Osteocyte (in vitro differentiated cells): ENCODE measurements around the gene UBA1. TPM values are rescaled to one million over a fixed set of nuclear protein-coding genes. Genes with fewer than 3 reads are reported as not detected.

ENCODE experiments used
- DNase-seq: peaks from one replicate; pipeline ENCODE4 v3.0.0; 2021; ENCODE audit warnings: mixed read lengths; ENCODE audit not compliant: unreplicated experiment; ENCODE audit errors: extremely low spot score
- H3K27ac Mint-ChIP-seq: one replicate; pipeline ENCODE4 v1.8.0; 2021; ENCODE audit warnings: mild to moderate bottlenecking, mixed read lengths; ENCODE audit not compliant: unreplicated experiment
- H3K27me3 Mint-ChIP-seq: one replicate; pipeline ENCODE4 v1.8.0; 2021; ENCODE audit warnings: mixed read lengths; ENCODE audit not compliant: unreplicated experiment
- H3K36me3 Mint-ChIP-seq: one replicate; pipeline ENCODE4 v1.8.0; 2021; ENCODE audit warnings: mixed read lengths; ENCODE audit not compliant: unreplicated experiment
- H3K4me1 Mint-ChIP-seq: one replicate; pipeline ENCODE4 v1.8.0; 2021; ENCODE audit warnings: mixed read lengths; ENCODE audit not compliant: unreplicated experiment
- H3K4me3 Mint-ChIP-seq: one replicate; pipeline ENCODE4 v1.8.0; 2021; ENCODE audit warnings: mild to moderate bottlenecking, moderate library complexity, mixed read lengths; ENCODE audit not compliant: unreplicated experiment
- H3K9me3 Mint-ChIP-seq: one replicate; pipeline ENCODE4 v1.8.0; 2021; ENCODE audit warnings: mixed read lengths; ENCODE audit not compliant: unreplicated experiment
- CTCF ChIP-seq: fragments of 200-600 bp; sonication (generic); IDR thresholded peaks from 2 replicates; pipeline ENCODE4 v1.5.0; 2021; ENCODE audit warnings: antibody characterized with exemption, mild to moderate bottlenecking, moderate library complexity
- total RNA-seq: library from RNA; stranded (reverse); gene quantifications from 2 replicates; pipeline ENCODE4 v1.2.1, GENCODE V29; 2021

Gene UBA1
- total RNA-seq, 1 donor from 2014 or later = 350 TPM

DNA sequence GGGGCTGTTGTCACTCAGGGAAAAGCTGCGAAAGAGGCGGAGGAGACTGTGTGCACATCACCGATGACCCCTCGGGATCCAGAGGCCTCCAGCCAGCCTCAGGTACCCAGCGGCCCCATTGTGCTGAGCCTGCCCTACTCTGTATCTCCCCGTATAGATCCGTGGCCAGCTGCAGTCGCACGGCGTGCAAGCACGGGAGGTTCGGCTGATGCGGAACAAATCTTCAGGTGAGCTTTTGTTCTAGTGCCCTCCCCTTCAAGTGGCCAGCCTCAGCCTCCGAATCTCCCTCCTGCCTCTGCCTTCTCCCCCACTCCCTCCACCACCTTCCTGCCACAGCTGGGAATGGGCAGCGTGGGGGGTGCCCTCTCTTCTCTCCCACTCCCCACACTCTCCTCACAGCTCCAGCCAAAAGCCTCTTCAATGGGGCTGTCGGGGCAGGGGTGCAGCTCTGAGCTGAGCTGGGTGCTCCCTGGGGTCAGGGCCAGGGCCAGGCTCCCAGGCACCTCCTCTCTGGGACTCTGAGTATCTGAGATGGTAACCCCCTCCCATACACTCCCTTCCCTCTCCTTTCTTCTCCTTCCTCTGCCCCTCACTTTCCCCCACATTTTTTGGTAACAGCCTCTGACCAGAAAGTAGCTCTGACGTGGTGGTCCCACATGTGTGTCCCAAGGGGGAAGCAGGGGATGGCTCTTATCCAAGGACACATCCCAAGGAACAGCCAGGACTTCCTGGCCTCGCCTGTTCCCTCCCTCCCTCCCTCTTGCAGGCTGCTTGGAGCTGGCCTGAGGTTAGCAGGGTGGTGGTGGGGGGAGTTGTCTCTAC, 20.4 kb upstream of the UBA1 start:
- no peak for DNase-seq
- no peaks in the 10 kb centered on the region for H3K27me3 Mint-ChIP-seq

DNA sequence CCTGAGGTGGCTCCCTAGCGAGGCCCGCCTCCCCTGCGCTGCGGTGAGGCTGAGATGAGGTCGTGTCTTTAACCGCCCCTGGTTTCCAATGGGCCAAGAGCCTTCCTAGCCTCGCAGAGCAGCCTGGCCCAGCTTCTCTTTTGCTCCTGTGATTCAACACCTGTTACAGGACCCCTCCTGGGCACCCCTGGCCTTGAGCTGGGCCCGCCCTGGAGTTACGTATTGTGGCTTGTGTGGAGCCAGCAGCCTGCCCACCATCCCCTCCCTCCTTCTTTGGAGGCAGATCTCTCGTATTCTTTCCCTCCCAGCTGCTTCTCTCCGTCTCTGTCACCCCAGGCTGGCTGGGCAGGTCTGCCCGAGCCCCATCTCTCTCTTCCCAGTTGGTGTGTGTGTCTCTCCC, 19.3 kb upstream of the UBA1 start:
- no peaks in the 10 kb centered on the region for H3K4me1 Mint-ChIP-seq
- no peak overlapping the region for H3K4me3 Mint-ChIP-seq
- no peaks in the 10 kb centered on the region for H3K9me3 Mint-ChIP-seq
- no peak overlapping the region for H3K27ac Mint-ChIP-seq
- no peak for TF ChIP-seq CTCF
- no peaks in the 10 kb centered on the region for H3K27me3 Mint-ChIP-seq
- peaks cover 11% of the 10 kb centered on the region for H3K36me3 Mint-ChIP-seq
- DNase-seq = no peak

More for the DNA sequence above, 20.4 kb upstream of the UBA1 start:
- Mint-ChIP-seq H3K27ac (no peak overlapping the region), H3K36me3 (peaks cover 8% of the 10 kb centered on the region), H3K4me1 (no peaks in the 10 kb centered on the region), H3K9me3 (no peaks in the 10 kb centered on the region), H3K4me3 (no peak overlapping the region)
- no peak for TF ChIP-seq CTCF

- Mint-ChIP-seq H3K9me3 (no peaks in the 10 kb centered on the region), H3K27ac (no peak overlapping the region), H3K4me1 (no peaks in the 10 kb centered on the region), H3K36me3 (peaks cover 11% of the 10 kb centered on the region), H3K27me3 (no peaks in the 10 kb centered on the region), H3K4me3 (no peak overlapping the region)
- no peak for TF ChIP-seq CTCF
- DNase-seq = no peak
Observed at GRCh38 chrX:47174846-47175587, 18.6 kb upstream of the UBA1 start.

DNA sequence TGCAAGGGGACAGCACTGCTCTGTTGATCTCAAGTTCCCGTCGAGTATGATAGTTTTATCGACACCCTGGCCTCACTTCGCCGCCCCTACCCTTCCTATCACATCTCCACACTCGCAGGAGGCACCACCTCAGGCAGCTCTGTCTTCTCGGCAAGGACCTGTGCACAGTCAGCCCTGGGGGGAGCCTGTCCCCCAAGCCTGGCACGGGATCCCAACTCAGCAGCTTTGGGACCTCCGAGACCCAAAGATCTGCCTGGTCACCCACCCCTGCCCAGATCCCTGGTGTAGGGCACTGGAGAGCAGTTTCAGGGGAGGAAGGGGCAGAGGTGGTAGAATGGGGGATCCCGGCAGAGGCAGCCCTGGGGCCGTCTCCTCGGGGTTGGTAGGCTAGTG, 18.0 kb upstream of the UBA1 start:
- Mint-ChIP-seq H3K4me3 (no peak overlapping the region), H3K36me3 (peaks cover 11% of the 10 kb centered on the region), H3K27ac (no peak overlapping the region), H3K4me1 (no peaks in the 10 kb centered on the region), H3K9me3 (no peaks in the 10 kb centered on the region), H3K27me3 (no peaks in the 10 kb centered on the region)
- TF ChIP-seq CTCF = no peak
- no peak for DNase-seq

- Mint-ChIP-seq H3K4me3 (no peak overlapping the region), H3K9me3 (no peaks in the 10 kb centered on the region), H3K4me1 (no peaks in the 10 kb centered on the region), H3K27me3 (no peaks in the 10 kb centered on the region), H3K27ac (no peak overlapping the region), H3K36me3 (peaks cover 11% of the 10 kb centered on the region)
- no peak for TF ChIP-seq CTCF
- DNase-seq = no peak
Observed at GRCh38 chrX:47176101-47176740, 17.4 kb upstream of the UBA1 start.
